Testis (tissue), 2 donors: ENCODE data around the gene NOTUM.

Experiments
- CTCF ChIP-seq, 3 experiments: fragments of 450-650 bp in 2 of 3; fragments of 200-600 bp in 1 of 3; sonication (generic) in 1 of 3; IDR thresholded peaks; one replicate each; pipeline ENCODE4 v1.5.1; 2016 to 2019; ENCODE audit warnings: antibody characterized with exemption in 3 of 3, mild to moderate bottlenecking in 2 of 3, moderate library complexity in 1 of 3
- POLR2A ChIP-seq: fragments of 450-650 bp; IDR thresholded peaks from one replicate; pipeline ENCODE4 v1.6.1; 2017; ENCODE audit warnings: antibody characterized with exemption, mild to moderate bottlenecking, moderate library complexity

- TF ChIP-seq CTCF (IDR thresholded peaks at IDR 0.05) (no peak), POLR2A (no peak)
Measured at GRCh38 chr17:81968396-81968745, 7.4 kb upstream of the NOTUM start.
